Measurements from ENCODE around the gene CDKL5.

The CDKL5 gene

GRCh38 chrX:18613930-18614639 is 188.7 kb downstream of the CDKL5 start:
- Histone ChIP-seq H3K27me3 (ENCODE audit: insufficient read depth, low read length, poor library complexity) (no peaks in the 10 kb centered on the region), H4K20me1 (ENCODE audit: insufficient read depth, low read length) (no peaks in the 10 kb centered on the region), H3K4me2 (ENCODE audit: insufficient read depth, low read length) (no peak overlapping the region), H3K79me2 (ENCODE audit: insufficient read depth, low read length) (no peaks in the 10 kb centered on the region), H2AFZ (ENCODE audit: low read depth, low read length) (no peak overlapping the region), H3K9me3 (ENCODE audit: insufficient read depth, low read length, severe bottlenecking) (no peaks in the 10 kb centered on the region), H3K36me3 (ENCODE audit: insufficient read depth, low read length) (no peaks in the 10 kb centered on the region), H3K4me1 (ENCODE audit: insufficient read depth, low read length) (no peaks in the 10 kb centered on the region), H3K9ac (ENCODE audit: low read depth, low read length) (no peak overlapping the region), H3K4me3 (ENCODE audit: low read depth in 1 of 2, low read length in 2 of 2) (no peak overlapping the region), H3K27ac (ENCODE audit: low read length) (no peak overlapping the region)
- TF ChIP-seq CTCF (IDR thresholded peaks at IDR 0.05; ENCODE audit: borderline replicate concordance, extremely low read depth, low read length, poor library complexity, severe bottlenecking) (no peak), EZH2 (IDR thresholded peaks at IDR 0.05; ENCODE audit: borderline replicate concordance, low read depth, low read length, severe bottlenecking) (no peak)
- DNase-seq, result no peak
- ATAC-seq (ENCODE audit: insufficient read depth, low read depth), result no peak

- Histone ChIP-seq H3K79me2 (ENCODE audit: insufficient read depth, low read length) (no peaks in the 10 kb centered on the region), H3K27ac (ENCODE audit: low read length) (no peak overlapping the region), H3K9ac (ENCODE audit: low read depth, low read length) (no peak overlapping the region), H3K36me3 (ENCODE audit: insufficient read depth, low read length) (no peaks in the 10 kb centered on the region), H3K9me3 (ENCODE audit: insufficient read depth, low read length, severe bottlenecking) (no peaks in the 10 kb centered on the region), H4K20me1 (ENCODE audit: insufficient read depth, low read length) (no peaks in the 10 kb centered on the region), H2AFZ (ENCODE audit: low read depth, low read length) (no peak overlapping the region), H3K4me2 (ENCODE audit: insufficient read depth, low read length) (no peak overlapping the region), H3K4me3 (ENCODE audit: low read depth in 1 of 2, low read length in 2 of 2) (no peak overlapping the region), H3K4me1 (ENCODE audit: insufficient read depth, low read length) (no peaks in the 10 kb centered on the region), H3K27me3 (ENCODE audit: insufficient read depth, low read length, poor library complexity) (no peaks in the 10 kb centered on the region)
- ATAC-seq (ENCODE audit: insufficient read depth, low read depth) (no peak), DNase-seq (no peak)
- TF ChIP-seq EZH2 (IDR thresholded peaks at IDR 0.05; ENCODE audit: borderline replicate concordance, low read depth, low read length, severe bottlenecking) (no peak), CTCF (IDR thresholded peaks at IDR 0.05; ENCODE audit: borderline replicate concordance, extremely low read depth, low read length, poor library complexity, severe bottlenecking) (no peak)
Measured at GRCh38 chrX:18616688-18617406, 191.4 kb downstream of the CDKL5 start.

- H4K20me1 ChIP-seq (ENCODE audit: insufficient read depth, low read length), result no peaks in the 10 kb centered on the region
- H3K27me3 ChIP-seq (ENCODE audit: insufficient read depth, low read length, poor library complexity), result no peaks in the 10 kb centered on the region
- ATAC-seq (ENCODE audit: insufficient read depth, low read depth) (no peak), DNase-seq (no peak)
- H3K4me1 ChIP-seq (ENCODE audit: insufficient read depth, low read length), result no peaks in the 10 kb centered on the region
- H3K9me3 ChIP-seq (ENCODE audit: insufficient read depth, low read length, severe bottlenecking), result no peaks in the 10 kb centered on the region
- no peak overlapping the region for H2AFZ ChIP-seq (ENCODE audit: low read depth, low read length)
- H3K9ac ChIP-seq (ENCODE audit: low read depth, low read length), result no peak overlapping the region
- H3K4me2 ChIP-seq (ENCODE audit: insufficient read depth, low read length), result no peak overlapping the region
- no peak overlapping the region for H3K4me3 ChIP-seq (ENCODE audit: low read depth in 1 of 2, low read length in 2 of 2)
- no peak for TF ChIP-seq CTCF (IDR thresholded peaks at IDR 0.05; ENCODE audit: borderline replicate concordance, extremely low read depth, low read length, poor library complexity, severe bottlenecking)
- TF ChIP-seq EZH2 (IDR thresholded peaks at IDR 0.05; ENCODE audit: borderline replicate concordance, low read depth, low read length, severe bottlenecking), result no peak
- H3K79me2 ChIP-seq (ENCODE audit: insufficient read depth, low read length), result no peaks in the 10 kb centered on the region
- H3K27ac ChIP-seq (ENCODE audit: low read length), result no peak overlapping the region
- H3K36me3 ChIP-seq (ENCODE audit: insufficient read depth, low read length), result no peaks in the 10 kb centered on the region
Measured at GRCh38 chrX:18617407-18617750, 192.0 kb downstream of the CDKL5 start.
